Measurements from ENCODE around the gene TESK2.
A peak's percentile ranks its signal among the peaks of the same experiment; 100 is the strongest.
"Not testable (repeated sequence)": the region's sequence is repeated elsewhere in the genome, so short reads cannot be mapped to it uniquely, and the experiment has no call there.

Gene TESK2, protein sequence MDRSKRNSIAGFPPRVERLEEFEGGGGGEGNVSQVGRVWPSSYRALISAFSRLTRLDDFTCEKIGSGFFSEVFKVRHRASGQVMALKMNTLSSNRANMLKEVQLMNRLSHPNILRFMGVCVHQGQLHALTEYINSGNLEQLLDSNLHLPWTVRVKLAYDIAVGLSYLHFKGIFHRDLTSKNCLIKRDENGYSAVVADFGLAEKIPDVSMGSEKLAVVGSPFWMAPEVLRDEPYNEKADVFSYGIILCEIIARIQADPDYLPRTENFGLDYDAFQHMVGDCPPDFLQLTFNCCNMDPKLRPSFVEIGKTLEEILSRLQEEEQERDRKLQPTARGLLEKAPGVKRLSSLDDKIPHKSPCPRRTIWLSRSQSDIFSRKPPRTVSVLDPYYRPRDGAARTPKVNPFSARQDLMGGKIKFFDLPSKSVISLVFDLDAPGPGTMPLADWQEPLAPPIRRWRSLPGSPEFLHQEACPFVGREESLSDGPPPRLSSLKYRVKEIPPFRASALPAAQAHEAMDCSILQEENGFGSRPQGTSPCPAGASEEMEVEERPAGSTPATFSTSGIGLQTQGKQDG

DNA sequence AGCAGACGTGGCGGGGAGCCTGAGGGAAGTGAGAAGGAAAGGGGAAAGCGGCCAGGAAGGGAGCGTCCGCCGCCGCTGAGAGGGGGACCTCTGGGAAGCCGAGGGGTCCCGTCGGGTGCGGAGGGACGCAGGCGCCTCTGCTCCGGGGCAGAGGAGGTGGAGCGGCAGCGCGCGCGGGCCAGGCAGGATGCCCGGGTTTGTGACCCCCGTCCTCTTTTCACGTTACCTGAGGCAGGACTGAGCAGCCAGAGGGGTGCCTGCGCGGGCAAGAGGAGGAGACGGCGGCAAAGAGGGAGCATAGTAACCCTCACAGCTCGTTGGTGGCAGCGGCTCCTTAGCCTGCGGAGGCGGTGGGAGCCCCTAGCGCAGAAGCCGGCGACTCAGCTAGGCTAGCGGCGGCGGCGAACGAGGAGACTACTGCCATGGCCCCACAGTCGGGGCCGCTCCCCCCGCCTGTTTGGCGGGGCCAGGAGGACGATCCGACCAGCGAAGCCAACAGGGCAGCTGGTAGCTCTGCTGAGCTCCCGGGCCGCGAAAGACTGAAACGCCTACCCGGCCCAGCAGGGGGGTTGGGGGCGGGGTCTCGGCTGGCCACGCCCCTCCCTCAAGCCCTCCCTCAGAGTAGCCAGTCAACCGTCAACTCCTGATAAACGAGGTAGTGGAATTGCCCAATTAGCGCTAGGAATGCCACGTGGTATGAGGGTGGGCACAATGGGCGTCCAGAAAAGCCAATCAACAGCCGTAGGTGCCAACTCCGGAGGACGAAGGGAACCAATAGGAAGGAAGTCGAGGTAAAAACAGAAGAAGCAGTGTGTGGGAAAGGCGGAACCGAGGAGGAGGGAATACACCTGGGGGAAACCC is at the start of gene TESK2:
TESK2 (minus strand) TSS at position 538 of the 861 bp plus-strand sequence. CDS start 33,378 bp downstream, outside the sequence.
- peak; percentile 86 to 95 (median 89) for DNase-seq (ENCODE audit: low read depth in 3 of 3)

DNA sequence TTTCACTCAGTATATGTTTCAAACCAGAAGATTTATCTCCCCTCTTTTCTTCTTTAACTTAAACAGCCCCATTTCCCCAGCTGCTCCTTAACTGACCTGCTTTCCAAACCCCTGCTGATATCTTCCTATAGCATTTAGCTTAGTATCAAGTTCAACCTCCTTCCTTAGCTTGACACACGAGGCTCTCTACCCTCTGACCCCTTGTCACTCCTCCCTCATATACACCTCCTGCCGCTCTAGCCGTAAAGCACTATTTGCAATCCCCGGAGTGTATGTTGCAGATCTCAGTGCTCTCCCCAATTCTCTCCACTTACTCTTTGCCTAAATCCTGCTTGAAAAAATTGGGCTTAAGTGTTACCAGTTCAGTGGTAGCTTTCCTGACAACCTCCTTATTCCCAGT is 45.9 kb upstream of the TESK2 start:
- no peak for DNase-seq (ENCODE audit: low read depth in 3 of 3)

DNA sequence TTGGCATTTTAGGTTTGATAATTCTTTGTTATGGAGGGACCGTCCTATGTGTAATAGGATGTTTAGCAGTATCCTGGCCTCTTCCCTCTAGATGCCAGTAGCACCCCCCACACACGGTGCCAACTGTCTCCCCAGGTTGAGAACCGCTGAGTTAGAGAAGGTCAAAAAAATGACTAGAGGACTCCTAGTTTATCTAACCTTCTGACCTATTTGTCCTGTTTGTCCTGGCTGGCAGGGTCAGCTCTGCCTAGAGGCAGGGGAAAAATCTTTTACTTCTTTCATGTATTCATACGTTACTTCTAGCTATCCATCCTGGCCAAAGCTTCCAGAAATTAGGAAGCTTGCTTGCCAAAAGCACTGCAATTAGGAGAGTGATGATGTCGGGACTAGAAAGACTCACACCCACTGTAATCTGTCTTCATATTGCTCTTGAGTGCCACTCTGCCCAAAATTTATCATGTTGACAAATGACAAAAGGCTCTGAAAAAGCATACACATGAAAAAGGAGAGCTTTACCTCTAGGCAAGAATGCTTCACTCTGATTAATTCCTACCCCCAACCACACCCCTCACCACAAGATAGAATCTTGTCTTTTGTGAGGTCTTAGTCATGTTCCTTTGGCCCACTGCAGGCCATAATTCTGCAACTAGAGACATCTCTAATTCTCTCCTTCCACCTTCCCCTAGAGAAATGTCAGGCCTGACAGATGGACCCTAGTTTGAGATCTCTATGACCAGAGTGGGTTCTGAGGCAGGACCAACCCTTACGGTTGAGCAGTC is 45.2 kb upstream of the TESK2 start:
- no peak for DNase-seq (ENCODE audit: low read depth in 3 of 3)

DNA sequence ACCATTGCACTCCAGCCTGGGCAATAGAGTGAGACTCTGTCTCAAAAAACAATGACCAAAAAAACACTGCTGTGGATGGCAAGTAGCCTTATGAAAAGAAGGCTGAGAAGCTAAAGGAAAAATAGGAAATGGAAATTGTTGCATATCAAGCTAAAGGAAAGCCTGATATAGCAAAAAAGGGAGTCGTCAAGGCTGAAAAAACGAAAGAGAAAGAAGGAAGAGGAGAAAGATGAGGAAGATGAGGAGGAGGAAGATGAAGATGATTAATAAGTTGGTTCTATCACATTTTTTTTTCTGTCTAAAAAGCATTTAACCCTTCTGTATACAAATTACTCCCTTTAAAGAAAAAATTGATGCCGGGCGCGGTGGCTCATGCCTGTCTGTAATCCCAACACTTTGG is 40.9 kb upstream of the TESK2 start:
- no peak for DNase-seq (ENCODE audit: low read depth in 3 of 3)

DNA sequence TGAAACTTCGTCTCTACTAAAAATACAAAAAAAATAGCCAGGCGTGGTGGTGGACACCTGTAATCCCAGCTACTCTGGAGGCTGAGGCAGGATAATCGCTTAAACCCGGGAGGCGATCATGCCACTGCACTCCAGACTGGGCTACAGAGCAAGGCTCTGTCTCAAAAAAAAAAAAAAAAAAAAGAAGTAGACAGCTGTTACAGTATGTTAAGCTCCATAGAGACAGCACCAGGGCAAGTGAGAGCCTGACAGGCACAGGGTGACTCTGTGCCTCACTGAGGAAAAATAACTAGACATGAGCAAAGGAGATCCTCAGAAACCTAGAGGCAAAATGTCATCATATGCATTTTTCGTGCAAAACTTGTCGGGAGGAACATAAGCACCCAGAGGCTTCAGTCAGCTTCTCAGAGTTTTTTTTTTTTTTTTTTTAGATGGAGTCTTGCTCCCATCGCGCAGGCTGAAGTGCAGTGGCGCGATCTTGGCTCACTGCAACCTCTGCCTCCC is 39.7 kb upstream of the TESK2 start:
- no peak for DNase-seq (ENCODE audit: low read depth in 3 of 3)

DNA sequence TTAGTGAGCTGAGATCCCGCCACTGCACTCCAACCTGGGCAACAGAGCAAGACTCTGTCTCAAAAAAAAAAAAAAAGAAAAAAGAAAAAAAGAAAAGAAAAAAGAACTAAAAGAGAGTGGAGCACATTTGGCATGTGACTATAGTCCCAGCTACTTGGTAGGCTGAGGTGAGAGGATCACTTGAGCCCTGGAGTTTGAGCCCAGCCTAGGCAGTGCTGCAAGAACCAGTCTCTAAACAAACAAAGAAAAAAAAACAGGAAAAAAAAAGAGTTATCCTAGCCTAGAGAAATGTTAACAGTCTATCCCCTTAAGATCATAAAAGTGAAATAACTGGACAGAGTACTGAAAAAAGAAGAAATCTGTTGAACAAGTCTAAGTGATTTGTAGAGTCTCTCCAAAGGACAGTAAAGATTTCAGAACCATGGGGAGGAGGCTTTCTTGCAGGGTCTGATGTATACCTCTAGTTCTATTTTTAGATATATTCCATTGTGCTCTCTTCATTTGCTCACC is 35.2 kb upstream of the TESK2 start:
- no peak for DNase-seq (ENCODE audit: low read depth in 3 of 3)

DNA sequence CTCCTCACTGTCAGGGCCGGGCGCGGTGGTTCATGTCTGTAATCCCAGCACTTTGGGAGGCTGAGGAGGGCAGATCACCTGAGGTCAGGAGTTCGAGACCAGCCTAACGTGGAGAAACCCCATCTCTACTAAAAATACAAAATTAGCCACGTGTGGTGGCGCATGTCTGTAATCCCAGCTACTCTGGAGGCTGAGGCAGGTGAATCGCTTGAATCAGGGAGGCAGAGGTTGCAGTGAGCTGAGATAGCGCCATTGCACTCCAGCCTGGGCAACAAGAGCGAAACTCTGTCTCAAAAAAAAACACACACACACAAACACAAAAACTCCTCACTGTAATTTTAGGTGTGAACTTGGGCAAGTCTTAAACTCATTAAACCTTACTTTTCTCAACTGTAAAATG is 33.0 kb upstream of the TESK2 start:
- DNase-seq (ENCODE audit: low read depth in 3 of 3) = not testable (repeated sequence)

DNA sequence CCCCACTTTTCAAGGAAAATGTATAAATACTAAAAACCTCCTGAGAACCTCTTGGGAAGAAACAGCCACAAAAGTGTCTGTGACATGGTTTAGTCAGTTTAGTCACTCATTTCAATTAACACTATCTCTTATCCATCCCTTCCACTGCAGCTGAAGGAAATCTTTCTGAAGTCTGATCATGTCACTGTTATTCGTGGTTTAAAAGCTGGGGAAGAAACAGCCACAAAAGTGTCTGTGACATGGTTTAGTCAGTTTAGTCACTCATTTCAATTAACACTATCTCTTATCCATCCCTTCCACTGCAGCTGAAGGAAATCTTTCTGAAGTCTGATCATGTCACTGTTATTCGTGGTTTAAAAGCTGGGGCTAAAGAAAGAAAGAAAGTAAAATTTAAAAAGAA is 32.6 kb upstream of the TESK2 start:
- DNase-seq (ENCODE audit: low read depth in 3 of 3) = not testable (repeated sequence)

DNA sequence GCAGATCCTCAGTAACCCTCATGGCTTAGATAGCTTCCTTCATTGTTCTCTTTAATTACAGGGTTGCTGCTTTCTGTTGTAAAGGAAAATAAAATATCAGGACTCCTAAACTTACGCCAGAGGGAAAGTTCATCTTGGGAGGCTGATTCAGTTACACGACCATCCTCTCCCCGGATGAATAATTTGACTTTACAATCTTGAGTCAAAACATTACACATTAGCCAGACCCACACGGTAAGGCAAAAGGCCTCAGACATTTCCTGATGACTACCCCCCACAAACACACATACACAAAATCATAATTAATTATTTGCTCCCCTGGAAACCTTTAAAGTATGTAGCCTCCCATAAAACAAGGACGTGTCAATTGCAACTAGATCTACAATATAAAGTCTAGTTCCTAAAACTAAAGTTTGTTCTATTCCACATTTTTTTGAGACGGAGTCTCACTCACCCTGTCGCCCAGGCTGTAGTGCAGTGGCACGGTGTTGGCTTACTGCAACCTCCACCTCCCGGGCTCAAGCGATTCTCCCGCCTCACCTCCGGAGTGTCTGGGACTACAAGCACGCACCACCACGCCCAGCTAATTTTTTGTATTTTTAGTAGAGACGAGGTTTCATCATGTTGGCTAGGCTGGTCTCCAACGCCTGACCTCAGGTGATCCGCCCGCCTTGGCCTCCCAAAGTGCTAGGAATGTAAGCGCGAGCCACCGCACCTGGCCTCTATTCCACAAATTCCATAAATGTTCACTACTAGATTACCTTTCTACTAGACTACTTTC is 31.6 kb upstream of the TESK2 start:
- DNase-seq (ENCODE audit: low read depth in 3 of 3) = no peak

DNA sequence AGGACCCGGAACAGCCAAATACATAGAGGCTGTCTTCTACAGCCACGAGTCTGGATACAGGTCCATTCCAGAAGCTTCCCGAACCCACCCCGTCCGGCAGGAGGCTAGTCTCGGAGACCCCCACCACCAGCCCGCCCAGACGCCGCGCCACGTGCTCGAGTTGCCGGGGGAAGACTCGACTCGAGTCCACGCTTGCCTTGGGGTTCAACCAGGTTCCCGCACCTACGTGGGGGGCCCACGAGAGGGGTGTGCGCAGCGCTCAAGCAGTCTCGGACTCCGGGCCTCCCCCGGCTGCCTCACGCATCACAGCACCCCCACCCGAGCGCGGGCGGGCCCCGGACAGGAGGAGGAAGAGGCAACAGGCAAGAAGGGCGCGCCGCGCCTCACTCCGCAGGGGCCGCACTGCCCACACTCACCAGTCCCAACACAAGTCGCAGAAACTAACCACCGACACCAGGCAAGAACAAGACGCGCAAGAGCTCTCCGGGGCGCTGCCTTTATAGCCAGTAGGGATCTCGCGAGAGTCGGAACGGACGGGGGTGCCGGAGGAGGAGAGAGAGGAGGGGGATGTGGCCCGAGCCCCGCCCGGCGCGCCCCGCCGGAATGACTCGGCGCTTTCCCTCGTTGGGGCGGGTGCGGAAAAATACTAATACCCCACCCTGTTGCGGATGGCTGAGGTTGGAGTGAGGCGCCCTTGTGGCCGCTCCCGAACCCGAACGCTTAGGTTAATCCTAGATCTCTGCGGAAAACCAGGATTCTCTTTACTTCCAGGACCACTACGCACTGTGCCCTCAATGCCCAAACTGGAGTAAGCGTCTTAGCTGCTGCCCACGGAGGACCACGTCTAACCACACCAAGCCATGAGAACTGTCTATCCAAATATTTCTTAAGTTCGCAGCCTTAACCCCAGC is 30.7 kb upstream of the TESK2 start, which contains the start of gene PRDX1:
PRDX1 (minus strand) TSS at position 472 of the 911 bp plus-strand sequence. CDS start 2,841 bp downstream, outside the sequence.
- DNase-seq (ENCODE audit: low read depth in 3 of 3) = peak; percentile 96 to 98 (median 97)

DNA sequence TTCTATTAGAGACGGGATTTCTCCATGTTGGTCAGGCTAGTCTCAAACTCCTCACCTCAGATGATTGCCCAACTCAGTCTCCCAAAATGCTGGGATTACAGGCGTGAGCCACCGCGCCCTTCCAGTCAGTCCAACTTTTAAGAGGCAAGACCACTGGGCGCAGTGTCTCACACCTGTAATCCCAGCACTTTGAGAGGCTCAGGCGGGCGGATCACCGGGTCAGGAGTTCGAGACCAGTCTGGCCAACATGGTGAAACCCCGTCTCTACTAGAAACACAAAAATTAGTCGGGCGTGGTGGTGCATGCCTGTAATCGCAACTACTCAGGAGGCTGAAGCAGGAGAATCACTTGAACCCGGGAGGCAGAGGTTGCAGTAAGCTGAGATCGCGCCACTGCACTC is 28.8 kb upstream of the TESK2 start:
- not testable (repeated sequence) for DNase-seq (ENCODE audit: low read depth in 3 of 3)

DNA sequence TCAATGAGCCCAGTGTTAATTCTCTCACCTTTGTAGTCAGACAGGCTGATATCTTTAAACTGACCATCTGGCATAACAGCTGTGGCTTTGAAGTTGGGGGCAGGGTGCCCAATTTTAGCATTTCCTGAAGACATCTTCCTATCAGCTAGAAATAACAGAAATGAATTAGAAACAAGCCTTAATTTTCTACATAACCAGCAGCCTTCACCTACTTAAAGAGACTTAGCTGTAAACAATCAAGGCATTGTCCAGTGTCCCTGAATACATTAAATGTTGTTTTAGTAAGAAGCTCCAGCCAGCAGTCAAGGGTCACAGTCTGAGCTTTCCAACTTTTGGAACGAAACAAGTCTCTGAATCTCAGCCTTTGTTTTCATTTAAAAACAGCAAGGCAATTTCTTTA is 27.9 kb upstream of the TESK2 start:
- no peak for DNase-seq (ENCODE audit: low read depth in 3 of 3)

DNA sequence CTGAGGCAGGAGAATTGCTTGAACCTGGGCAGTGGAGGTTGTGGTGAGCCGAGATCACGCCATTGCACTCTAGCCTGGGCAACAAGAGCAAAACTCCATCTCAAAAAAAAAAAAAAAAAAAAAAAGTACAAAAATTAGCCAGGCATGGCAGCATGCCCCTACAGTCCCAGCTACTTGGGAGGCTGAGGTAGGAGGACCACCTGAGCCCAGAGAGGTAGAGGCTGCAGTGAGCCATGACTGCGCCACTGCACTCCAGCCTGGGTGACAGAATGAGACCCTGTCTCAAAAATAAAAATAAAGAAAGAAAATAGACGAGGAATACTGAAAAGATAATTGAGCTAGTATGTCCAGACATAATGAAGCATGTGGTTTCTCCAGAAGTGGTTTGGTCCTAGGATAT is 27.4 kb upstream of the TESK2 start:
- DNase-seq (ENCODE audit: low read depth in 3 of 3) = not testable (repeated sequence)

DNA sequence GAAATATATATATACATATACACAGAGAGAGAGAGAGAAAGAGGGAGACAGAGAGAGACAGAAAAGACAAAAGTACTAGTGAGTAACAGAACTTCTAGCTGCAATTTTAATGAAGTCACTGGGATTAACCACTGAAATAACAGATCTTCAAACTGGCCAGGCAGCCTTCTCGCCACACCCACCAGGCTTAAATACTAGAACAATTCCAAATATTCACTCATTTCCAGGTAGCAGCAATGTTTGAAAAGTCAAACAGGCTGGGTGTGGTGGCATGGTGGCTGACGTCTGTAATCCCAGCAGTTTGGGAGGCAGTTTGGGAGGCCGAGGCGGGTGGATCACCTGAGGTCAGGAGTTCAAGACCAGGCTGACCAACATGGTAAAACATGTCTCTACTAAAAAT is 25.5 kb upstream of the TESK2 start:
- DNase-seq (ENCODE audit: low read depth in 3 of 3) = no peak

DNA sequence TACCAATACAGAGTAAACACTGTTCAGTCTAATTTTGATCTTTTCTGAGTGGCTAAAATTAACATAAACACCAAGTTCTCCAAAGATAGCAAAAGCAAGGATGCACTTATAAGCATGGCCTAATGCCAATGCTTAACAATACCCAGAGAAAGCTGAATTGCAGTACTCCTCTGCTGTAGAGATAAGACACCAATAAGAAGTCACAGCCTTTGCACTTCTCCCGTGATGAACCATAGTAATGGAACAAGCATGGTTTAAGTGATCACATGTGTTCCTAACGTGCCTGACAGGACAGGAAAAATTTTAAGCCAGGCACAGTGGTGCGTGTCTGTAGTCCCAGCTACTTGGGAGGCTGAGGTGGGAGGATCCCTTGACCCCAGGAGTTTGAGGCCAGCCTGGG is 25.1 kb upstream of the TESK2 start:
- no peak for DNase-seq (ENCODE audit: low read depth in 3 of 3)

DNA sequence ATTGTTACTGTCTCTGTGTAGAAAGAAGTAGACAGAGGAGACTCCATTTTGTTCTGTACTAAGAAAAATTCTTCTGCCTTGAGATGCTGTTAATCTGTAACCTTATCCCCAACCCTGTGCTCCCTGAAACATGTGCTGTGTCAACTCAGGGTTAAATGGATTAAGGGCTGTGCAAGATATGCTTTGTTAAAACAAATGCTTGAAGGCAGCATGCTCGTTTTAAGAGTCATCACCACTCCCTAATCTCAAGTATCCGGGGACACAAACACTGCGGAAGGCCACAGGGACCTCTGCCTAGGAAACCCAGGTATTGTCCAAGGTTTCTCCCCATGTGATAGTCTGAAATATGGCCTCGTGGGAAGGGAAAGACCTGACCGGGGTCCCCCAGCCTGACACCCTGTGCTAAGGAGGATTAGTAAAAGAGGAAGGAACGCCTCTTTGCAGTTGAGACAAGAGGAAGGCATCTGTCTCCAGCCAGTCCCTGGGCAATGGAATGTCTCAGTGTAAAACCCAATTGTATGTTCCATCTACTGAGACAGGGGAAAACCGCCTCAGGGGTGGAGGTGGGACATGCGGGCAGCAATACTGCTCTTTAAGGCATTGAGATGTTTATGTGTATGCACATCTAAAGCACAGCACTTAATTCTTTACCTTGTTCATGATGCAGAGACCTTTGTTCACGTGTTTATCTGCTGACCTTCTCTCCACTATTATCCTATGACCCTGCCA is 22.7 kb upstream of the TESK2 start:
- DNase-seq (ENCODE audit: low read depth in 3 of 3) = not testable (repeated sequence)

DNA sequence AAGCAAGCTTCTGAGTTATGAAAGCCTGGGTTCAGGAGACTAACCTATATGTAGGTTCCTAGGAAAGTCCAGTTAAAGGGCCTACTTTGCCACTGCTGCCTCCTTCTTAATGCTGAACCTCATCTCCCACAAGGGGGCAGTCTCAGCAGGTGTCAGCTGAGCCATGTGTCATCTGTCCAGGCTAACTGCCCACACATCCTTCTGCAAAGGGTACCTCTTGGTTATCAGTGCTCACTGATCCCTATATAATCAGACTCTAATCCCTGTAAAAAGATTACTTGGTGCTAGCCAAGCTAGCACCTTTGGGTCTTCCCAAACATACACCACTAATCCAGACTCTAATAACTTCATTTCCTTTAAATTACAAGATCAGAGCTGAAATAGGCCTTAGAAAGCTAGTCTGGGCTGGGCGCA is 21.7 kb upstream of the TESK2 start:
- peak in 2 of 3 donors; percentile 38 to 60 for DNase-seq (ENCODE audit: low read depth in 3 of 3)

DNA sequence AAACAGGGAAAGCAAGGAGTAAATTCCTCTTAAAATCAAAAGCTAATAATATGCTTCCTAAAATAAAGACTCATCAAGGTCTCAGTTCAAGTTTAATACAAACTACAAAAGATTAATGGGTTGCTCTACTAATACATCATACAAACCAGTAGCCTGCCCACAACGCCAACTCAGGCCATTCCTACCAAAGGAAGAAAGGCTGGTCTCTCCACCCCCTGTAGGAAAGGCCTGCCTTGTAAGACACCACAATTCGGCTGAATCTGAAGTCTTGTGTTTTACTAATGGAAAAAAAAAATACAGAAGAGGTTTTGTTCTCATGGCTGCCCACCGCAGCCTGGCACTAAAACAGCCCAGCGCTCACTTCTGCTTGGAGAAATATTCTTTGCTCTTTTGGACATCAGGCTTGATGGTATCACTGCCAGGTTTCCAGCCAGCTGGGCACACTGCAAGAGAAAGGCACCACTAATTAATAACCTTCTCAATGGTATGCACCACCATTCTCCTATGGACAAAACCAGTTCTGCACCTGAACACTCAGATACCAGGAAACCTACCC is 20.1 kb upstream of the TESK2 start:
- no peak for DNase-seq (ENCODE audit: low read depth in 3 of 3)

Measured in stimulated activated CD4-positive, alpha-beta T cell treated with anti-CD3 and anti-CD28 coated beads, TNF-alpha, amount 100 ng/mL, for 48 hours (primary cell).